ENCODE results near the gene RBMS3.

The RBMS3 gene

GRCh38 chr3:29721789-29722188 lies 440.9 kb downstream of the RBMS3 start:
- DNase-seq (ENCODE audit: low read depth in 2 of 2): no peak

- DNase-seq (ENCODE audit: low read depth in 2 of 2): no peak
These were observed 450.2 kb downstream of the RBMS3 start for GRCh38 chr3:29731050-29731449.

GRCh38 chr3:29741231-29741630 lies 460.4 kb downstream of the RBMS3 start:
- no peak for DNase-seq (ENCODE audit: low read depth in 2 of 2)

GRCh38 chr3:29745232-29745870 lies 464.5 kb downstream of the RBMS3 start:
- DNase-seq (ENCODE audit: low read depth in 2 of 2): no peak

- DNase-seq (ENCODE audit: low read depth in 2 of 2): no peak
These were observed 465.4 kb downstream of the RBMS3 start for GRCh38 chr3:29746163-29746760.

GRCh38 chr3:29747991-29748390 lies 467.1 kb downstream of the RBMS3 start:
- DNase-seq (ENCODE audit: low read depth in 2 of 2): no peak

GRCh38 chr3:29751647-29752314 lies 470.9 kb downstream of the RBMS3 start:
- no peak for DNase-seq (ENCODE audit: low read depth in 2 of 2)

- DNase-seq (ENCODE audit: low read depth in 2 of 2): no peak
These were observed 473.5 kb downstream of the RBMS3 start for GRCh38 chr3:29754346-29754745.

GRCh38 chr3:29755416-29755815 lies 474.5 kb downstream of the RBMS3 start:
- DNase-seq (ENCODE audit: low read depth in 2 of 2): no peak

GRCh38 chr3:29757054-29757777 lies 476.3 kb downstream of the RBMS3 start:
- no peak for DNase-seq (ENCODE audit: low read depth in 2 of 2)

- DNase-seq (ENCODE audit: low read depth in 2 of 2): no peak
These were observed 477.2 kb downstream of the RBMS3 start for GRCh38 chr3:29758108-29758433.

- no peak for DNase-seq (ENCODE audit: low read depth in 2 of 2)
These were observed 477.8 kb downstream of the RBMS3 start for GRCh38 chr3:29758434-29759322.

GRCh38 chr3:29759411-29760225 lies 478.7 kb downstream of the RBMS3 start:
- DNase-seq (ENCODE audit: low read depth in 2 of 2): no peak

GRCh38 chr3:29760226-29760685 lies 479.4 kb downstream of the RBMS3 start:
- no peak for DNase-seq (ENCODE audit: low read depth in 2 of 2)

- DNase-seq (ENCODE audit: low read depth in 2 of 2): no peak
These were observed 480.6 kb downstream of the RBMS3 start for GRCh38 chr3:29761517-29761916.

- no peak for DNase-seq (ENCODE audit: low read depth in 2 of 2)
These were observed 482.2 kb downstream of the RBMS3 start for GRCh38 chr3:29763115-29763514.

- no peak for DNase-seq (ENCODE audit: low read depth in 2 of 2)
These were observed 483.2 kb downstream of the RBMS3 start for GRCh38 chr3:29764041-29764440.

GRCh38 chr3:29764603-29765254 lies 483.9 kb downstream of the RBMS3 start:
- DNase-seq (ENCODE audit: low read depth in 2 of 2): no peak

- DNase-seq (ENCODE audit: low read depth in 2 of 2): no peak
These were observed 490.7 kb downstream of the RBMS3 start for GRCh38 chr3:29771602-29772001.

GRCh38 chr3:29772436-29772835 lies 491.6 kb downstream of the RBMS3 start:
- DNase-seq (ENCODE audit: low read depth in 2 of 2): no peak

Measured in stimulated activated CD4-positive, alpha-beta T cell treated with anti-CD3 and anti-CD28 coated beads, Interleukin-12 subunit alpha, Interleukin-12 subunit beta, amount 100 ng/mL, for 24 hours (primary cell).